Right lung (tissue), 10 donors: ENCODE measurements around the gene TBL1XR1. TPM values are rescaled to one million over a fixed set of nuclear protein-coding genes. Genes with fewer than 3 reads are reported as not detected.

Experiments
- DNase-seq, 2 donors: peaks; one replicate each; pipeline ENCODE4 v3.0.0-alpha.2; 2013
- long read RNA-seq, 8 donors: transcript quantifications; one replicate each; lab custom pipeline, GENCODE V29; 2026
- polyA plus RNA-seq, 5 donors: library from polyadenylated mRNA; unstranded; fragments of 120-200 nt; gene quantifications; one replicate each; pipeline versions ENCODE4 v1.2.1 to v1.2.3, GENCODE V29; 2013; ENCODE audit warnings: inconsistent platforms in 1 of 5, low replicate concordance in 1 of 5; ENCODE audit not compliant: insufficient read length in 5 of 5, insufficient read depth in 1 of 5

Gene TBL1XR1
- 100 to 1,000 TPM in 4 of 5 donors, 10 to 100 TPM in 1; 90.4 to 166 (median 153) TPM for polyA plus RNA-seq
- long read RNA-seq, donor 1, full-length matches to known transcripts, result 9 of 9 reads
- long read RNA-seq, donor 1, partial matches to known transcripts, result 0 of 9 reads
- long read RNA-seq, donor 1, other reads (novel, unspliced or antisense), result 0 of 9 reads
- long read RNA-seq, donor 2, result 0 reads
- long read RNA-seq, donor 3, full-length matches to known transcripts, result 5 of 5 reads
- long read RNA-seq, donor 3, partial matches to known transcripts, result 0 of 5 reads
- long read RNA-seq, donor 3, other reads (novel, unspliced or antisense), result 0 of 5 reads
- long read RNA-seq, donor 4, full-length matches to known transcripts, result 9 of 9 reads
- long read RNA-seq, donor 4, partial matches to known transcripts, result 0 of 9 reads
- long read RNA-seq, donor 4, other reads (novel, unspliced or antisense), result 0 of 9 reads
- long read RNA-seq, donor 5, full-length matches to known transcripts, result 2 of 2 reads
- long read RNA-seq, donor 5, partial matches to known transcripts, result 0 of 2 reads
- long read RNA-seq, donor 5, other reads (novel, unspliced or antisense), result 0 of 2 reads
- long read RNA-seq, donor 6, full-length matches to known transcripts, result 8 of 8 reads
- long read RNA-seq, donor 6, partial matches to known transcripts, result 0 of 8 reads
- long read RNA-seq, donor 6, other reads (novel, unspliced or antisense), result 0 of 8 reads
- long read RNA-seq, donor 7, full-length matches to known transcripts, result 5 of 5 reads
- long read RNA-seq, donor 7, partial matches to known transcripts, result 0 of 5 reads
- long read RNA-seq, donor 7, other reads (novel, unspliced or antisense), result 0 of 5 reads
- long read RNA-seq, donor 8, full-length matches to known transcripts, result 2 of 2 reads
- long read RNA-seq, donor 8, partial matches to known transcripts, result 0 of 2 reads
- long read RNA-seq, donor 8, other reads (novel, unspliced or antisense), result 0 of 2 reads

GRCh38 chr3:177197041-177197726 lies at the start of gene TBL1XR1:
Gene TBL1XR1 (minus strand): TSS chr3:177197482. CDS start chr3:177064977, 132,505 bp downstream.
- peak; percentile 95 for DNase-seq

DNA sequence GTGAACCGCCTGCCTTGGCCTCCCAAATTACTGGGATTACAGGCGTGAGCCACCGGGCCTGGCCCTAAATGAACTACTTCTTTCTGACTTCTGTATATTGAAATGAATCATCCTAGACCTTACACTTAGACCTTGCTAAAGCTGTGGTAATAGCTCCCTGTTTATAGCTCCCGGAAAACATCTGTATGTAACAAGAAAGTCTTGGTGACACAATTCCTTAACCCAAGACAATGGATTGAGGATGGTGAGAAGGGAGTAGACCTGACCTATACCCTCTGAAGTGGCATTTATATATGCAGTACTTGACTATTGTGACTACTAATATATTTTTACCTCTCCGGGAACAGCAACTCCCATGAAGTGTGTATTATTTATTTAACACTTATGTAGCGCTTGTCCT lies 48.0 kb upstream of the TBL1XR1 start:
- no peak for DNase-seq

DNA sequence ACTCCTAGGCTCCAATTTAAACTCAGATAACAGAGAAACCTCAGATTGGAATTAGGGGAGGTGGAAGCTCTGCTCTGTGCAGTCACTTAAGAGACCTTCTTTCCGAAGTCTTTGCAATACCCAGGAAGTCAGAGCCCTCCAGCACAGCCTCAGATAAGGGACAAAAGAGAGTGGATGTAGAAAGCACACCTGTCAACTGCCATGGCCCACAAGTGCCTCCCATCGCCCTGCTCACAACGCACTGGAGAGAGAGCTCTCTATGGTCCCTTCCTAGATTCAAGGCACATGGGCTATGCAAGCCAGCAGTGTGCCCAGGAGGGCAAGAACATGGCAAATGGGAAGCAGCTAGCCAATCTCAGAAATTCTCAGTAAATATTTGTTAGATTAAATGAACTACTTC lies 47.3 kb upstream of the TBL1XR1 start:
- DNase-seq, result no peak

GRCh38 chr3:177238686-177239216 lies 41.5 kb upstream of the TBL1XR1 start:
- no peak for DNase-seq

GRCh38 chr3:177237206-177237605 lies 39.9 kb upstream of the TBL1XR1 start:
- no peak for DNase-seq

DNA sequence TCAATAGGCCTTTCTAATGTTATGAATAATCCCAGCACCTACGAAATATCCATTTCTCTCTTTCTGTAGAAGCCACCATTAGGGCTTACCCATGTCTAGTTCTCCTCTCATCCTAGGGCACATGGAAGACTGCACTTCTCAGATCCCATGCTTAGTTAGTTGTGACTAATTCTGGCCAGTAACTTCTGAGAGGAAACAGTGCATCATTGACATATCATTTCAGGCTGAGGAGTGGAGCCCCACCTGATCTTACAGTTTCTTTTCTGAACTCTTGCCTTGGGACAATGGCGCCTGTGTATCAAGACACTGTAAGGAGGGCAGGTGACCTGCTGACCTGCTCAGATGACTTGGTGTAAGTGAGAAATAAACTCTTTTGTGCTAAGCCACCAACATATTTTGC lies 39.4 kb upstream of the TBL1XR1 start:
- DNase-seq, result no peak

DNA sequence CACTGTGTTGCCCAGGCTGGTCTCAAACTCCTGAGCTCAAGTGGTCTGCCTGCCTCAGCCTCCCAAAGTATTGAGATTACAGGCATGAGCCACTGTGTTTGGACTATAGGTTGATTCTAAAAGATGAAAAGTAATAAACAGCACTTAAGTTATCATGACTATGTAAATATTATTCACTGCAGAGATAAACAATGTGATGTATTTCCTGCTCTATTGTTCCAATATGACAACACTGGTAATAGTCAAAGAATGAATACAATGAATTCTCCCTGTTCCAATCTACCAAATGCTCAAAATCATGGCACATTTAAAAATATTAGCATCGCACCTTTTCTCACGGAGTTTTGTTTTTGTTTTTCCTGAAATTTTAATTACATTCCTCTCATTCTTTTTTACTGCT lies 36.8 kb upstream of the TBL1XR1 start:
- no peak for DNase-seq

GRCh38 chr3:177231242-177231641 lies 34.0 kb upstream of the TBL1XR1 start:
- DNase-seq, result no peak

GRCh38 chr3:177230641-177231040 lies 33.4 kb upstream of the TBL1XR1 start:
- DNase-seq, result no peak

DNA sequence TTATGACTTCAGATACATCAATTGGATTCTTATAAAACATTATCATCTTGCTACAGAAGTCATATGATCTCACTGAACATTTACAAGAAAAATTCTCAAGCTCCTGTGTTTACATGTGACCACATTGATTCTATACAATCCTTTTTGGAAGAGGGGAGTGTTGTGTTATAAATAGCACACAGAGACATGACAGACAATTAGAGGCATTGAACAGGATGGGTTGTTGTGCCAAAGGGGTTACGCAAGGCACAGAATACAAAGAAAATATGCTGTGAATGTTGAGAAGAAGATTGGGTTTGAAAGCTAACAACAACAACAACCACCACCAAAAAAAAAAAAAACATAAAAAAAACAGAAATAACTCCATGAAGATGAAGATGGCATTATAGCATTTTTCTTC lies 32.5 kb upstream of the TBL1XR1 start:
- peak; percentile 51 to 65 for DNase-seq

- no peak for DNase-seq
Measured at GRCh38 chr3:177228601-177229190, 31.4 kb upstream of the TBL1XR1 start.

- no peak for DNase-seq
Measured at GRCh38 chr3:177224414-177224813, 27.1 kb upstream of the TBL1XR1 start.

GRCh38 chr3:177221744-177222143 lies 24.5 kb upstream of the TBL1XR1 start:
- DNase-seq, result no peak

DNA sequence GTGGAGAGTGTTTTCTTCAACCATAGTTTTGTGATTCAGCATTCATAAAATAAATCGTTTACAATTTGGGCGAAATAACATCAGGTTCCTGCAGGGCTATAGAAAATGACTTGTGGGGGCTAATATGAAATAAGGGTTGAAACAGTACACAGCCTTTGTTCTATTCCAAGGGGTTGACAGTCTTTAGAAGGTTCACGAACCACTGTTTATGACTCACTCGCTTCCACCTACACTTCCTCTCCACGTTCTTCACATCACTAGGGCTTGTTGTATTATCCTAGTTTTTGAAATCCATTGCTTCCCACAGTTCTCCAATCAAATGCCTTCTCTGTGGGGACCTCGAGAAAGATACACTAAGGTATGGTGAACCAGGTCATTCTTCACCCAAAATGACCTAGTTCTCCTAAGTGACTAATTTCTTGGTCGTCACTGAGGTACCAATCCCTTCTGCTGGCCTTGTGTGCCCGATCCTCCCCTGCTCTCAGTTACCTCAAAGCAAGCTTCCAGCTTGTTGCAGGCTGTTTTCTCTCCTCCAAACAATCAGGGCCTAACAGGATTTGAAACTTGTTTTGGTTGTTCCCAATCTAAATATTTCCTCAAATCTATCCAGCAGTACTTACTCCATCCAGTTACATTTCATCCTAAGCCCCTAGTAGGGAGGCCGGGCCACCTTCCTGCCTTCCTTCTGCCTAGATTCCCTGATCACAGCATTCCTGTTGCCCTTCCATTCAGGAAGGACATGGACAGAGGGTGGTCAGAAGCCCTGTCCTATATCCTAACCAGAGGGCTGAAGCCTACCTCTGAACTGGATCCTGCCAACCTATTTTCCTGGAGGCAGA lies 23.1 kb upstream of the TBL1XR1 start:
- no peak for DNase-seq

DNA sequence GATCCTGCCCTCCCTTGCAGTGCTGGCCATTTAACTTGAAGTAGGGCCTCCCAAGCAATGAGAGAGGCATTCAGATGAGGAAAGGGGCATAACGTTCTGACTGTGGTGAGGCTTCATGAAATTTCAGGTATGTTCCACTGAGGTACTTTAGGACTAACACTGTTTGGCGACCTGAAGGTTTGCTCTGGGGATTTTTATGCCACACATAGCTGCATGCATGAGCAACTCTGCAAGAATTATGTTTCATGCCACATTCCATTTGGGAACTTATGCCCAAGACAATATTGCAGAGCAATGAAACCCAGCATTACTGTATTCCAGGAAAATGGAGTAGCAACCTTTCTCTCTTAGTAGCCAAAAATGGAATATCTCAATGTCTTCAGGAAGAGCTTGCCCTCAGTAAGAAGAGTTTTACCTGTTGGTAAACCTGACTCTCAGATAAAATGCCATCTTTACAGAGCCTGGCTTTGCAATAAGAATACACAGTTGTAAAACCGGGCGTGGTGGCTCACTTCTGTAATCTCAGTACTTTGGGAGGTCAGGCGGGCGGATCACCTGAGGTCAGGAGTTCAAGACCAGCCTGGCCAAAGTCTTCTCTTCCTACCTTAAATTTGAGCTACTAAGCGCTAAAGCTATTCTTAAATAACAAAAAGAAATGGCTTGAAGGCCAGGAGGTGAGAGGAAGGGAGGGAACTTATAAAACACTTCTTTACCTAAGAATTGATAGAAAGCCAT lies 16.7 kb upstream of the TBL1XR1 start:
- DNase-seq, result no peak

DNA sequence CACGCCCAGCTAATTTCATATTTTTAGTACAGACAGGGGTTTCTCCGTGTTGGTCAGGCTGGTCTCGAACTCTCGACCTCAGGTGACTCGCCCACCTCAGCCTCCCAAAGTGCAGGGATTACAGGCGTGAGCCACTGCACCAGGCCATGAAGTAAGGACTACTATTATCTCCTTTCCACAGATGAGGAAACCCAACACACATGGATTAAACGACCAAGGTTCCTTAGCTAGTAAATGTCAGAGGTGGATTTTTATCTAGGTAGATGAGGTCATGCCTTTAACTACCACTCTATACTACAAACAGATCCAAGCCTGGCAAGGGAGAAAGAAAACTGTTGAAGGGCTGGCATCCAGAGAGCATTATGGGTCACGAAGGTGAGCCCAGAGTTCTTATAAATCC lies 15.5 kb upstream of the TBL1XR1 start:
- DNase-seq, result no peak

DNA sequence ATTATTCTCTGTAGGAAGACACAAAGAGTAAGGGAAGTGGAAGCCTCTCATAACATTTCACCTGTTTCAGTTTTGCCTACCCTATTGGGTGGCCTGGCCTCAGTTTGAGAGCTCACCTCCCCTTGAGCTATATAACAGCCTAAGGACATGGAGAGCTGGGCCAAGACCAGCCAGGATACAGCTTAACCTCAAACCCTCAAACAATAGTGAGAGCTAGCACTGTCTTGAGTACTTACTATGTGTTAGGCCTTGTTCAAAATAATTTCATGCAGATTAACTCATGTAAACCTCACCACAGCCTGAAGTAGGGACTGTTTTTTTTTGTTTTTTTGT lies 15.0 kb upstream of the TBL1XR1 start:
- no peak for DNase-seq

DNA sequence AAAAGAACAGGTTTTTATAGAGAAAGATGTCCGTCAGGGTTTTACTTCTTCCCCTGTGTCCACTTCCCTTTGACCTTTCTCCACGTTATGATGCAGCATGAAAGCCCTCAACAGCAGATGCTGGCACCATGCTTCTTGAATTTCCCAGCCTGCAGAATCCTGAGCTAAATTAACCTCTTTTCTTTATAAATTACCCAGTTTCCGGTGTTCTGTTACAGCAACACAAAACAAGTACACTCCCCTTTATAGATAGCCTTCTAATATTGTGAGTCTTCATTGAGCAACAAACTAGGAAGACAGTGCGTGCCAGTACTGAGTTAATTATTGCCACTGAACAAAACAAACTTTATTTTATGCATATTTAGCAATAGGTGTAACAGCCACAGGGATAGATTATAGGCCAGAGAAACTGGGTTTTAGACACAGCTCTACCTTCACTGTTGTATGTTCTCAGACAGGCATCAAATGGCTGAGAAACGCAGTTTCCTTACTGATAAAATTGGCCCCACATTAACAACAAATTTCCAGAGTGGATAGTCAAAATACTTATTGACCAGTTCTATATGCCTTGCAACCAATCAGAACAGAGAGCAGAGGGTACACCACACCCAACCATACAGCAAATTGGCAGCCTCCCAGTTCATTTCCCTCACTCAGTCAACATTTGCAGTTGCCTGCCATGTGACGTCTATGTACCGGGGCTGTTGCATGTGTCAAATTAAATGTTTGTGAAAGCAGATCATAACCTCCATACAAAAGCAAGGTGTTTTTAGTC lies 14.4 kb upstream of the TBL1XR1 start:
- DNase-seq, result peak in 1 of 2 donors; percentile 38
